GM18868 (cell line): Measurements from ENCODE around the gene CCL18.
"Not testable (repeated sequence)": the region's sequence is repeated elsewhere in the genome, so short reads cannot be mapped to it uniquely, and the experiment has no call there.

Experiments
- ATAC-seq: cut with Tn5 transposase; IDR thresholded peaks from one replicate; pipeline ENCODE4 v1.9.1; 2021; ENCODE audit warnings: mild to moderate bottlenecking, moderate library complexity; ENCODE audit not compliant: unreplicated experiment

Gene CCL18

DNA sequence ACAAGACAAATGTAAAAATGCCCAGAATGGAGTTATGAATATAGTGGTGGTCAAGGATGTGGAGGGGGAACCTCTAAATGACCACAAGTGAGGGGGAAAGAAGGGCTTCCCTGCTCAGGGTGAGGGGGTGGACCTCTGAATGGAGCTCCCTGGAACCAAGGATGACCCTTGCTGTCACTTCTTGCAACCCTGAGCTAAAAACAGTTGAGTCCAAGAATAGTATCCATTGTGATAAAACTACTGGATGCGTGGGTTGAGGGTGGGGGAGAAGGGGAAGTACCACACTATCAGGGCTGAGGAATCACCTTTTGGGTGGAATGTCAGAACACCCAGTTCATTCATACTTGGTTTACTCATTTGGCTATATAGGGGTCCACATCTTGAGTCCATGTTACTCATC, 34.9 kb downstream of the CCL18 start:
- ATAC-seq, result not testable (repeated sequence)

DNA sequence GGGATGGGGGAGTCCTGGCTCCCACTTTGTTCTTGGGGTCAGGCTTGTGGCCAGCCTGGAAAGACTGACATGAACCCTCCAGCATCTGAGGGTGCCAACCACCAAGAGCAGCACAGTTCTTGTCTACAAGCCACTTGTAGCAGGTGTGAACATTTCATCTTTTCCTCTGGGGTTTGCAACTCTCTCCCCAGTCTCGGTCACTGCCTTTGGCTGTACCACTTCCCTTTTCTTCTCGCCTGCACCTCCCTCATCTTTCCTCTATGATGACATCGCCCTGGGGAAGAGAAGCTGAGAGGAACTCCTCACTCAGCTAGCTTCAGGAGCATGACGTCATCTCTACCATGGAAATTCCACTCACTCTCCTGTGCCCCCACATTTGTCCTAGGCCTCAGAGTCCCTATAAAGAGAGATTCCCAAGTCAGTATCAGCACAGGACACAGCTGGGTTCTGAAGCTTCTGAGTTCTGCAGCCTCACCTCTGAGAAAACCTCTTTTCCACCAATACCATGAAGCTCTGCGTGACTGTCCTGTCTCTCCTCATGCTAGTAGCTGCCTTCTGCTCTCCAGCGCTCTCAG, 39.4 kb downstream of the CCL18 start, which contains the start of gene CCL4:
CCL4 (plus strand) TSS at position 427 of the 575 bp plus-strand sequence; CDS start at position 506, 79 bp downstream.
- ATAC-seq, result peak; percentile 74

DNA sequence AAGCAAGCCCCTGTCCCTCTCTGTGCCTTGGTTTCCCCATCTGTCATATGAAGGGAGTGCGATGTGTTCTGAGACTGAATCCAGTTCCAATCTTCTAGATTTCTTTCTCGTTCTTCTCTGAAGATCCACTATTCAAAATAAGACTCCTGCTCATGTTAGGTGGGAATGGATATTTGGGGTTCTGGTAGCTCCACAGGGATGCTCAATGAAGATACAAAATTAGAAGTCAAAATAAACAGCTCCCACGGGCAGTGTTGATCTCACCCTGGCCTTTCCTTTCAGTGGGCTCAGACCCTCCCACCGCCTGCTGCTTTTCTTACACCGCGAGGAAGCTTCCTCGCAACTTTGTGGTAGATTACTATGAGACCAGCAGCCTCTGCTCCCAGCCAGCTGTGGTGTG, 40.2 kb downstream of the CCL18 start:
- ATAC-seq, result not testable (repeated sequence)

DNA sequence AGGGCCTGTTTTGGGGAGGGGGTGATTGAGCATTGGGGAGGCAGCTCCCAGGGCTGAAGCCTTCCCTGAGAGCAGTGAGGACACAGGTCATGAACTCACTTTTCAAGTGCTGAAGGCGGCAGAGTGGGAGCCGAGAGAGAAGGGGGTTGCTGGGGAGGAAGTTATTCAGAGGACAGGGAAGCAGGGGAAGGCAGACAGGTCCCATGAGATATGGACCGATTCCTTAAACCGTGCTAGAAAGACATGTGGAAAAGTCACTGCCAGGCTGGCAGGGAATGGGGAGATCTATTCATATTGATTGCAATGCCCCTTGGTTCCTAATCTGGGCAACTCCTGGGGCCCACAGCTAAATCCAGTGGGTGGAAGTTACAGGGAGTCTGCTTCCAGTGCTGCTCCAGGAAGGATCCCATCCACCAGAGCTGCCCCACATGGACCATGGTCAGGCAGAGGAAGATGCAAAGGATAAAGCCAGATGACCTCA, 40.7 kb downstream of the CCL18 start:
- no peak for ATAC-seq

GRCh38 chr17:36105781-36106492, 41.9 kb downstream of the CCL18 start:
- no peak for ATAC-seq

GRCh38 chr17:36106493-36106835, 42.4 kb downstream of the CCL18 start:
- no peak for ATAC-seq

DNA sequence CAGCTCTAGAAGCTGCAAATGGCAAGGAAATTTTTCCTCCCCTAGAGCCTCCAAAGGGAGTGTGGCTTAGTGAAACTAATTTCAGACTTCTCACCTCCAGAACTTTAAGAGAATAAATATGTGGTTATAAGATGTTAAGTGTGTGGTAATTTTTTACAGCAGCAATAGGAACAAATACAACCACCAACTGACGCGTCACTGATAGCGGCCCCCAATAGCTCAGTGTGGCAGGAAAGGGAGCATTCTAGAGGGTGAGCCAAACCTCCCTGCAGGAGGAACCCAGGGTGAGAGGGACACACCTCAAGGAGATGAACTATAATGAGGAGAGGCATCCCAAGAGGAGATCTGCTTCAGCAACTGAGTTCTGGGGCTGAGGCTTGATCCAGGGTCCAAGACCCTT, 43.6 kb downstream of the CCL18 start:
- no peak for ATAC-seq

- ATAC-seq, result not testable (repeated sequence)
These were observed 44.2 kb downstream of the CCL18 start for GRCh38 chr17:36108265-36108664.

DNA sequence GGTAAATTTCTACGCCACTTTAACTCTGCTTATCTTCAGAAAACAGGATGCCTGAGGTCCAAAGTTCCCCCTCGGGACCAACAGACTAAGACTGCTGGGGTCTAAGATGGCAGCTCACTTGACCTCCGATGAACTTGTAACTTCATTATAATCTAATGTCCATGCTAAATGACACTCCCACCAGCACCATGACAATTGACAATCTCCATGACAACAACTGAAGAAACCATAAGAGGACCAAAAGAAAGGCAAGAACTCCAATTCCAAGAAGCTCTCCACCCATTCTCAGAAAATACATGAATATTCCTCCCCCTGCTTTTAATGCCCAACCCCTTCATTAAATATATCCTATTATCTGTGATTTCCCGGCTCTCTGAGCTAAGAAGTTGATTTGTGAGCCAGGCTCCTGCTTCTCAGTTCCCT, 47.0 kb downstream of the CCL18 start:
- no peak for ATAC-seq

- no peak for ATAC-seq
These were observed 48.5 kb downstream of the CCL18 start for GRCh38 chr17:36112572-36112971.

DNA sequence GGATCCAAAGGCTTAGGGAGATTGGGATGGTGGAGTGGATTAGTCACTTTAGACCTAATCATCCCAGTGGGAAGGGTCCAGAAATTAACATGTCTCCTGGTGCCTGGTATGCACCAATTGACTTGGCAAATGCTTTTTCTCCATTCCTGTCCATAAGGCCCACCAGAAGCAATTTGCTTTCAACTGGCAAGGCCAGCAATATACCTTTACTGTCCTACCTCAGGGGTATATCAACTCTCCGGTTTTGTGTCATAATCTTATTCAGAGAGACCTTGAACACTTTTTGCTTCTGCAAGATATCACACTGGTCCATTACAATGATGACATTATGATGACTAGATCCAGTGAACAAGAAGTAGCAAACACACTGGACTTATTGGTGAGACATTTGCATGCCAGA, 49.1 kb downstream of the CCL18 start:
- ATAC-seq, result not testable (repeated sequence)

GRCh38 chr17:36114971-36115648, 51.0 kb downstream of the CCL18 start:
- ATAC-seq, result not testable (repeated sequence)

GRCh38 chr17:36115649-36115977, 51.5 kb downstream of the CCL18 start:
- not testable (repeated sequence) for ATAC-seq

- ATAC-seq, result no peak
These were observed 53.7 kb downstream of the CCL18 start for GRCh38 chr17:36117505-36118382.

DNA sequence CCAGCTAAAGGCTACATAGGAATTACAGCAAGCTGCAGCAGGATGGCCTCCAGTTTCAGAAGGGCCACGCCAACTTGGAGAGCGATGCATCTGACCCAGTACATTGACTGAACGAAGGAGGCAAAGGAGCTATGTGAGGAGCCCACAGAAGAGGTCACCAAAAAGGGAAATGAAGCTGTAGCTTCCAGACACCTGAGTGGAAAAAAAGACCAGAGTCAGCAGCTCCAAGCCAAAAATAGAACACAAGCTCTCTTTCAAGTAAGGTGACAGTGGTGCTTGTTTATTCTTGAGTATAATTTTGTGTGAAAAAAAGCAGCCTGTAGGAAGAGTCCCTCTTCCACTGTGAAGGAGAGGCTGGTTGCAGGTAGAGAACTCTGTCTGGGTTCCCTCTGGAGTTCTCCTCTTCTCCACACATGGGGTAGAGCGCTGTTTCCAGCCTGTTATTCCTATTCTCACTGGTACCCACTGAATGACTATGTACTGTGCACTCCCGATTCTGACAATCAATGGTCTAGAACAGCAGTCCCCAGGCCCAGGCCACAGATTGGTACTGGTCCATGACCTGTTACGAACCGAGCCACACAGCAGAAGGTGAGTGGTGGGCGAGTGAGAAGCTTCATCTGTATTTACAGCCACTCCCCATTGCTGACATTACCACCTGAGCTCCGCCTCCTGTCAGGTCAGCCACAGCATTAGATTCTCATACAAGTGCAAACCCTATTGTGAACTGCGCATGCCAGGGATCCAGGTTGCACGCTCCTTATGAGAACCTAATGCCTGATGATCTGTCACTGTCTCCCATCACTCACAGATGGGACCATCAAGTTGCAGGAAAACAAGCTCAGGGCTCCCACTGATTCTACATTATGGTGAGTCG, 54.6 kb downstream of the CCL18 start:
- no peak for ATAC-seq

GRCh38 chr17:36120221-36120620, 56.1 kb downstream of the CCL18 start:
- ATAC-seq, result no peak

DNA sequence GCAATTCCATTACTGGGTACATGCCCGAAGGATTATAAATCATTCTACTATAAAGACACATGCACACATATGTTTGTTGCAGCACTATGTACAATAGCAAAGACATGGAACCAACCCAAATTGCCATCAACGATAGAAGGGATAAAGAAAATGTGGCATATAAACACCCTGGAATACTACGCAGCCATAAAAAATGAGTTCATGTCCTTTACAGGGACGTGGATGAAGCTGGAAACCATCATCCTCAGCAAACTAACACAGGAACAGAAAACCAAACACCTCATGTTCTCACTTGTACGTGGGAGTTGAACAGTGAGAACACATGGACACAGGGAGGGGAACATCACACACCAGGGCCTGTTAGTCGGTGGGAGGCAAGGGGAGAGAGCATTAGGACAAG, 57.0 kb downstream of the CCL18 start:
- ATAC-seq, result not testable (repeated sequence)
